Measurements from ENCODE around the gene DPM3. TPM values are rescaled to one million over a fixed set of nuclear protein-coding genes. Genes with fewer than 3 reads are reported as not detected.

DPM3 gene
- total and polyA plus RNA-seq, 2 of the 13 experiments (the other 11 are each of a cell fraction or from before 2014, with no cell fraction given): 23.2 to 53.4 TPM

- TF ChIP-seq CSRNP2 (CRISPR knock-in tag; conservative IDR thresholded peaks at IDR 0.05; ENCODE audit: low read depth) (no peak), FOXP1 (IDR thresholded peaks at IDR 0.05) (no peak), FOXP1 (CRISPR knock-in tag; IDR thresholded peaks at IDR 0.05) (peak; percentile 36; the same call in 1 of the 2 replicates), KLF16 (CRISPR knock-in tag; IDR thresholded peaks at IDR 0.05) (0 out of 4 replicates have a peak, but pooled peaks of 1 of the 2 experiments have one; percentile 30), BORCS8-MEF2B (CRISPR knock-in tag; IDR thresholded peaks at IDR 0.05) (0 out of 2 replicates have a peak, but pooled peaks have one; percentile 40), ZNF572 (CRISPR knock-in tag; IDR thresholded peaks at IDR 0.05) (no peak), AHDC1 (CRISPR knock-in tag; IDR thresholded peaks at IDR 0.05; ENCODE audit: borderline replicate concordance) (no peak), ZNF574 (CRISPR knock-in tag; IDR thresholded peaks at IDR 0.05) (peak; percentile 63), SNRNP70 (IDR thresholded peaks at IDR 0.05; ENCODE audit: low read depth, low read length) (no peak), MED1 (CRISPR knock-in tag; IDR thresholded peaks at IDR 0.05) (peak; percentile 89), ZNF331 (CRISPR knock-in tag; IDR thresholded peaks at IDR 0.05) (peak; percentile 65), TP53 (CRISPR knock-in tag; conservative IDR thresholded peaks at IDR 0.05) (no peak), FOXJ3 (CRISPR knock-in tag; IDR thresholded peaks at IDR 0.05; ENCODE audit: borderline replicate concordance) (peak; percentile 35; the same call in 1 of the 2 replicates), ZNF383 (CRISPR knock-in tag; IDR thresholded peaks at IDR 0.05; ENCODE audit: borderline replicate concordance) (no peak), RARA (CRISPR knock-in tag; IDR thresholded peaks at IDR 0.05) (peak; percentile 68), TBX3 (IDR thresholded peaks at IDR 0.05; ENCODE audit: borderline replicate concordance) (peak; percentile 81), MEIS2 (CRISPR knock-in tag; IDR thresholded peaks at IDR 0.05) (0 out of 2 replicates have a peak, but pooled peaks have one; percentile 33), NR1H2 (CRISPR knock-in tag; IDR thresholded peaks at IDR 0.05; ENCODE audit: borderline replicate concordance, low read depth) (no peak), CREB1 (IDR thresholded peaks at IDR 0.05) (peak; percentile 67), CREB1 (CRISPR knock-in tag; IDR thresholded peaks at IDR 0.05) (peak; percentile 70; the same call in 1 of the 2 replicates)
Observed at GRCh38 chr1:155107309-155108264, 32.7 kb downstream of the DPM3 start (continued).
